ENCODE data around the gene IL23R. TPM values are rescaled to one million over a fixed set of nuclear protein-coding genes. Genes with fewer than 3 reads are reported as not detected.

The IL23R gene
- total RNA-seq, 4 donors from 2014 or later = under 0.01 to 0.22 TPM; not detected in 2

Small RNA genes lying within 50 kb of the gene (small RNA-seq; reads per million reads assigned to genes)
- gene RNU4ATAC4P = 0 reads per million in 4 donors
- gene RNU6-586P = 0 reads per million in 4 donors

Other genes starting within 250 kb of the IL23R start
- gene DNAI4, start 241.6 kb upstream of the IL23R start, total RNA-seq = 1 to 10 TPM in 1 of 4 donors, under 1 TPM in 2, not detected in 1; 0.29 to 4.8 (median 0.35) TPM
- 10 to 100 TPM; 17.6 to 34.0 (median 24.4) TPM for gene MIER1, start 241.5 kb upstream of the IL23R start, total RNA-seq
- 10 to 100 TPM in 2 of 4 donors, 1 to 10 TPM in 2; 5.7 to 12.5 (median 10.5) TPM for gene SLC35D1, start 112.3 kb upstream of the IL23R start, total RNA-seq
- not detected for gene C1orf141, start 31.5 kb upstream of the IL23R start, total RNA-seq
- gene IL12RB2, start 141.4 kb downstream of the IL23R start, total RNA-seq = 1 to 10 TPM; 1.3 to 7.6 (median 3.5) TPM